BJ (cell line): ENCODE measurements around the gene PARD3B. TPM values are rescaled to one million over a fixed set of nuclear protein-coding genes. Genes with fewer than 3 reads are reported as not detected.

Source experiments
- CTCF ChIA-PET: fragments of 350-600 bp; formaldehyde crosslinking; extraction: SDS; loops from one replicate; lab custom pipeline; 2021; ENCODE audit warnings: antibody characterized with exemption, inconsistent platforms; lab: Yijun Ruan, JAX
- POLR2A ChIA-PET: fragments of 300-600 bp; sonication (Branson Sonifier 250); formaldehyde crosslinking; extraction: SDS; loops from one replicate; lab custom pipeline; 2021; ENCODE audit warnings: antibody characterized with exemption; lab: Charles Lee
- DNase-seq: peaks from one replicate; pipeline ENCODE4 v3.0.0-alpha.2; 2011; ENCODE audit warnings: low read depth
- H3K27me3 ChIP-seq: 2 replicates; pipeline ENCODE4 v1.6.0; 2011; ENCODE audit warnings: low read length; ENCODE audit not compliant: control insufficient read depth, insufficient read depth
- H3K36me3 ChIP-seq: 2 replicates; pipeline ENCODE4 v1.5.1; 2011; ENCODE audit warnings: low read length; ENCODE audit not compliant: control insufficient read depth, insufficient read depth
- H3K4me3 ChIP-seq: 2 replicates; pipeline ENCODE4 v1.5.1; 2011; ENCODE audit warnings: low read depth, mild to moderate bottlenecking, control low read depth, low read length
- polyA plus RNA-seq: library from polyadenylated mRNA; depleted of rRNA; stranded (reverse); fragments of >200 nt; gene quantifications from 2 replicates; pipeline ENCODE4 v1.2.3, GENCODE V29; 2011
- TF ChIP-seq, protein P1 (sequence below): IDR thresholded peaks from 2 replicates; pipeline ENCODE4 v1.5.1; 2011; ENCODE audit warnings: low read depth, mild to moderate bottlenecking, control low read depth, inconsistent platforms, low read length, moderate library complexity; ENCODE audit not compliant: insufficient read depth

PARD3B gene
- polyA plus RNA-seq, 1 experiment: 7.1 TPM

DNA sequence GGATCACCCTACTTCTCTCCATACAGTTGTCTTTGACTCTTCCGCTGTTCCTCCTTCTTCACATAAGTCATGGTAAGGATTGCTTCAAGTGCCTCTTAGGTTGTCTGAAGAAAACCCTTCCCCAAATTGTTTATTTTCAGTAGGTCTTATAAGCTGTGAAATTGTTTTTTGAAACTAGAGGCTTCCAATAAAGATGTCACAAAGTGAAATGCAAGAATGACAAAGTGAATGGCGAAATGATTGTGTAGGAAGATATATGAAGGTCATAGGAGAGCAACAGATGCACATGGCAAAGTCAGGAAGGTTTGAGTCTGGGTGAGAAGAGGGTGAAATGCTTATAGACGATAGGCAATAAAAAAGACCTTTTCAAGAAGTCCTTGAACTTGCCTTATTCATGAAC is 548.8 kb downstream of the PARD3B start:
- ChIA-PET POLR2A (no interaction called here), CTCF (no interaction called here)
- Histone ChIP-seq H3K36me3 (no peaks in the 10 kb centered on the region), H3K4me3 (no peak overlapping the region), H3K27me3 (no peaks in the 10 kb centered on the region)
- DNase-seq: no peak
- TF ChIP-seq, protein P1, sequence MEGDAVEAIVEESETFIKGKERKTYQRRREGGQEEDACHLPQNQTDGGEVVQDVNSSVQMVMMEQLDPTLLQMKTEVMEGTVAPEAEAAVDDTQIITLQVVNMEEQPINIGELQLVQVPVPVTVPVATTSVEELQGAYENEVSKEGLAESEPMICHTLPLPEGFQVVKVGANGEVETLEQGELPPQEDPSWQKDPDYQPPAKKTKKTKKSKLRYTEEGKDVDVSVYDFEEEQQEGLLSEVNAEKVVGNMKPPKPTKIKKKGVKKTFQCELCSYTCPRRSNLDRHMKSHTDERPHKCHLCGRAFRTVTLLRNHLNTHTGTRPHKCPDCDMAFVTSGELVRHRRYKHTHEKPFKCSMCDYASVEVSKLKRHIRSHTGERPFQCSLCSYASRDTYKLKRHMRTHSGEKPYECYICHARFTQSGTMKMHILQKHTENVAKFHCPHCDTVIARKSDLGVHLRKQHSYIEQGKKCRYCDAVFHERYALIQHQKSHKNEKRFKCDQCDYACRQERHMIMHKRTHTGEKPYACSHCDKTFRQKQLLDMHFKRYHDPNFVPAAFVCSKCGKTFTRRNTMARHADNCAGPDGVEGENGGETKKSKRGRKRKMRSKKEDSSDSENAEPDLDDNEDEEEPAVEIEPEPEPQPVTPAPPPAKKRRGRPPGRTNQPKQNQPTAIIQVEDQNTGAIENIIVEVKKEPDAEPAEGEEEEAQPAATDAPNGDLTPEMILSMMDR: no peak

DNA sequence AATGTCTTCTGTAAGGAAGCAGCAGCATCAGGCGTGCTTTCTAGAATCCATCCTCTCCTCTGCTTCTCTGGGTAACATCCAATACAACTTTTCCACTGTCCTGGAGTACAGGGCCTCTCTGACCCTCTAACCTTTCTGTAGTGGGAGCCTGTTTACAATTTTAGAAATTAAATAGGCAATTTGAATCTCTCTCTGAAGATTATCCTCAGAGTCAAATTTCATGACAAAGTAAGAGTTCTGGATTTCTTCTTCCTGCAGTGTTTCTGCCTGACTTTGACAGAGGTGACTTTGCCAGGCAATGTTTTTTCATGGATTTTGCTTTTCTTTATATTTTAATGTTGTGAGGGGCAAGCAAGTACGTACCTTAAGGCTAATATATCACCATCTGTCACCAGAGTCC is 558.4 kb downstream of the PARD3B start:
- ChIA-PET POLR2A (no interaction called here), CTCF (no interaction called here)
- Histone ChIP-seq H3K27me3 (no peaks in the 10 kb centered on the region), H3K4me3 (no peak overlapping the region), H3K36me3 (no peaks in the 10 kb centered on the region)
- DNase-seq: no peak
- TF ChIP-seq, protein P1: no peak

DNA sequence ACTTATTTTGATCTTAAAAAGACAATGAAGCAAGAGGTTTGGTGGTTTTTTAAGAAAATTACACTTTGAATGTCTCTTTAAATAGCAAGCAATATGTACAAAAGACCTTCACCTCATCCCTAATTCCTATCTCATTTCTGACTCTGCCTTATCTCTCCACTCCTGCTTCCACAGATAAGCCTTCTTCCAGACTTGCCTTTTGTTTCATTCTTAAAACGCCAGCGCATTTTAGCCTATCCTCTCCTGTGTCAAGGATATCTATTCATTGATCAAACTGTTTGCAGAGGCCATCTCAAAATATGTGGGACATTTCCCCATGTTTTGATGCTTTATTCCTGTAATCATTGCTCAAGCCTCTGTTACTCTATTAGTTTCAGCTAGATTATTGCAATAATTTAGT is 562.5 kb downstream of the PARD3B start:
- ChIA-PET CTCF (no interaction called here), POLR2A (no interaction called here)
- TF ChIP-seq, protein P1: no peak
- Histone ChIP-seq H3K27me3 (no peaks in the 10 kb centered on the region), H3K4me3 (no peak overlapping the region), H3K36me3 (no peaks in the 10 kb centered on the region)
- no peak for DNase-seq

DNA sequence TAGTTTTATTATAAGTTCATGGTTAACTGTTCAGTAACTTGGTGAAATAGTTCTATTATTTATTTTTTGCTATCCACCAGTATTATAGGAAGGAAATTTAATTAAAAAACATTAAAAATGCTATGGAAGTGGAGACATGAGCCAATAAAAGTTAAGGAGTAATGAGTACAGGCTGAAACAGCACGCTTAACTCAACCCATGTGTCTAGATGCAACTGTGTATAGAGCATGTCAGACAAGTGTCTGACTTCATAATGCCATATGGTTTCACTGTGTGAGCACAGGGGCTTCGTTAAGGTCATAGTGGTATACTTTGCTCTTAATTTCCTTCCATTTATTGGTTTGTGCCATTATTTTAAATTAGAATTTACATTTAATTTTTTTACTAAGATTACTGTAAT is 570.2 kb downstream of the PARD3B start:
- H3K4me3 ChIP-seq: no peak overlapping the region
- DNase-seq: no peak
- POLR2A ChIA-PET: no interaction called here
- H3K27me3 ChIP-seq: no peaks in the 10 kb centered on the region
- CTCF ChIA-PET: interaction anchor here (0.9 kb wide), 1 partner anchor 16 kb away, joined by 3 read pairs; no protein-coding TSS in a partner anchor
- TF ChIP-seq, protein P1: no peak
- no peaks in the 10 kb centered on the region for H3K36me3 ChIP-seq

DNA sequence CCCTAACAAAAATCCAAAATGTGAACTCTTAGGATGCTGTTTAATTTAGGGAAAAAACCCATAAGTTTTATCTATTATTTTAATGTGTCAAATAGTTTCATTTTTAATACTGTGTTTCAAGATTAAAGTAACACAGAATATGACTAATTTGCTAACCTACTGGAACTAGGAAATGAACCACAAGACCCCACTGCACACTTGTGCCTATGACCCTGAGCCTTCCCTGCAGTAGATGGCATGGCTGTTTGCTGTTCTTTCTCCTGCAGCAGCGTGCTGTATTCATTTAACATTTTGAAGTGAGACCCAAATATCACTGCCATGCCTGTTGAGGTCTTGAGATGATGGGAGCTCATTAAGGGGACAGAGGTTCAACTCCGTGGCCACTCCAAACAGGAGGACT is 571.9 kb downstream of the PARD3B start:
- CTCF ChIA-PET: interaction anchor here (1.2 kb wide), 1 partner anchor 16 kb away, joined by 3 read pairs; no protein-coding TSS in a partner anchor
- no peak for DNase-seq
- TF ChIP-seq, protein P1: no peak
- no peaks in the 10 kb centered on the region for H3K36me3 ChIP-seq
- H3K4me3 ChIP-seq: no peak overlapping the region
- POLR2A ChIA-PET: no interaction called here
- no peaks in the 10 kb centered on the region for H3K27me3 ChIP-seq
